Neural cell (in vitro differentiated cells): Measurements from ENCODE around the gene STUM. TPM values are rescaled to one million over a fixed set of nuclear protein-coding genes. Genes with fewer than 3 reads are reported as not detected.

Source experiments
- H2AFZ ChIP-seq: fragments of 200-600, 300-800 bp; sonication (generic), shearing (Covaris generic); 2 replicates; pipeline ENCODE4 v1.6.0; 2014; ENCODE audit warnings: low read depth, mild to moderate bottlenecking, antibody characterized with exemption, low read length, moderate library complexity
- H3F3A ChIP-seq: fragments of 200-600 bp; shearing (Covaris generic); 2 replicates; pipeline ENCODE4 v1.6.1; 2016; ENCODE audit warnings: mild to moderate bottlenecking, moderate library complexity, mixed read lengths, antibody characterized with exemption, low read length; ENCODE audit not compliant: insufficient read depth, poor library complexity, severe bottlenecking
- H3K27ac ChIP-seq: fragments of 200-600, 300-800 bp; sonication (generic), shearing (Covaris generic); 2 replicates; pipeline ENCODE4 v1.5.1; 2014; ENCODE audit warnings: mild to moderate bottlenecking, low read length, moderate library complexity
- H3K27me3 ChIP-seq: fragments of 300-800, 200-600 bp; sonication (generic), shearing (Covaris generic); 2 replicates; pipeline ENCODE4 v1.6.0; 2014; ENCODE audit warnings: mild to moderate bottlenecking, low read depth, low read length, moderate library complexity; ENCODE audit not compliant: insufficient read depth
- H3K36me3 ChIP-seq: fragments of 300-800, 200-600 bp; sonication (generic), shearing (Covaris generic); 2 replicates; pipeline ENCODE4 v1.5.1; 2014; ENCODE audit warnings: mild to moderate bottlenecking, antibody characterized with exemption, low read length, moderate library complexity; ENCODE audit not compliant: insufficient read depth
- H3K4me2 ChIP-seq: fragments of 300-800, 200-600 bp; sonication (generic), shearing (Covaris generic); 2 replicates; pipeline ENCODE4 v1.6.0; 2014; ENCODE audit warnings: mild to moderate bottlenecking, low read length
- H3K4me3 ChIP-seq: fragments of 300-800, 200-600 bp; sonication (generic), shearing (Covaris generic); 2 replicates; pipeline ENCODE4 v1.5.1; 2014; ENCODE audit warnings: mild to moderate bottlenecking, low read length, moderate library complexity
- H3K79me2 ChIP-seq: fragments of 200-600 bp; shearing (Covaris generic); replicated peaks from 2 replicates; pipeline ENCODE4 v1.6.0; 2014; ENCODE audit warnings: mild to moderate bottlenecking, low read length, moderate library complexity; ENCODE audit not compliant: insufficient read depth
- H3K9ac ChIP-seq: fragments of 300-800, 200-600 bp; sonication (generic), shearing (Covaris generic); 2 replicates; pipeline ENCODE4 v1.6.1; 2016; ENCODE audit warnings: mild to moderate bottlenecking, low read length, mixed read lengths
- H3K9me2 ChIP-seq: fragments of 200-600 bp; shearing (Covaris generic); 2 replicates; pipeline ENCODE4 v1.6.1; 2016; ENCODE audit warnings: mild to moderate bottlenecking, low read length, mixed read lengths; ENCODE audit not compliant: insufficient read depth
- H3K9me3 ChIP-seq: fragments of 200-600, 300-800 bp; sonication (generic), shearing (Covaris generic); 2 replicates; pipeline ENCODE4 v1.6.1; 2016; ENCODE audit warnings: mild to moderate bottlenecking, mixed run types, low read length, moderate library complexity, mixed read lengths
- H4K20me1 ChIP-seq: fragments of 200-600 bp; shearing (Covaris generic); 2 replicates; pipeline ENCODE4 v1.6.1; 2016; ENCODE audit warnings: mild to moderate bottlenecking, mixed run types; ENCODE audit not compliant: insufficient read depth
- EP300 ChIP-seq: fragments of 450-650 bp; conservative IDR thresholded peaks from 2 replicates; pipeline ENCODE4 v1.6.1; 2014; ENCODE audit warnings: antibody characterized with exemption, mild to moderate bottlenecking, moderate library complexity; ENCODE audit not compliant: poor library complexity, severe bottlenecking
- EZH2 ChIP-seq: fragments of 200-600, 300-800 bp; shearing (Covaris generic), sonication (generic); IDR thresholded peaks from 2 replicates; pipeline ENCODE4 v1.6.1; 2014; ENCODE audit warnings: antibody characterized with exemption, low read length, borderline replicate concordance, mild to moderate bottlenecking; ENCODE audit not compliant: insufficient read depth, poor library complexity, severe bottlenecking
- MXI1 ChIP-seq: fragments of 450-650 bp; conservative IDR thresholded peaks from 2 replicates; pipeline ENCODE4 v1.6.1; 2014; ENCODE audit warnings: antibody characterized with exemption, mild to moderate bottlenecking; ENCODE audit not compliant: poor library complexity, severe bottlenecking
- POLR2AphosphoS5 ChIP-seq: IDR thresholded peaks from 2 replicates; pipeline ENCODE4 v1.6.1; 2012
- RAD21 ChIP-seq: fragments of 450-650 bp; conservative IDR thresholded peaks from 2 replicates; pipeline ENCODE4 v1.6.1; 2014; ENCODE audit warnings: antibody characterized with exemption, mild to moderate bottlenecking, moderate library complexity
- SMC3 ChIP-seq: fragments of 450-650 bp; conservative IDR thresholded peaks from 2 replicates; pipeline ENCODE4 v1.6.1; 2014; ENCODE audit warnings: antibody characterized with exemption, mild to moderate bottlenecking, moderate library complexity; ENCODE audit not compliant: poor library complexity
- TAF1 ChIP-seq: IDR thresholded peaks from 2 replicates; pipeline ENCODE4 v1.6.1; 2012; ENCODE audit warnings: low read depth
- polyA plus RNA-seq: library from polyadenylated mRNA; depleted of rRNA; stranded (reverse); fragments of >200 nt; gene quantifications from 2 replicates; pipeline ENCODE4 v1.2.3, GENCODE V29; 2014
- TF ChIP-seq, protein P1 (sequence below): IDR thresholded peaks from 2 replicates; pipeline ENCODE4 v1.6.1; 2012; ENCODE audit warnings: borderline replicate concordance
- TF ChIP-seq, protein P2 (sequence below): fragments of 450-650 bp; IDR thresholded peaks from 2 replicates; pipeline ENCODE4 v1.5.1; 2014; ENCODE audit warnings: antibody characterized with exemption, mild to moderate bottlenecking, moderate library complexity; ENCODE audit not compliant: poor library complexity, severe bottlenecking

The STUM gene
- polyA plus RNA-seq, 1 donor from 2014 or later: 0.52 TPM

DNA sequence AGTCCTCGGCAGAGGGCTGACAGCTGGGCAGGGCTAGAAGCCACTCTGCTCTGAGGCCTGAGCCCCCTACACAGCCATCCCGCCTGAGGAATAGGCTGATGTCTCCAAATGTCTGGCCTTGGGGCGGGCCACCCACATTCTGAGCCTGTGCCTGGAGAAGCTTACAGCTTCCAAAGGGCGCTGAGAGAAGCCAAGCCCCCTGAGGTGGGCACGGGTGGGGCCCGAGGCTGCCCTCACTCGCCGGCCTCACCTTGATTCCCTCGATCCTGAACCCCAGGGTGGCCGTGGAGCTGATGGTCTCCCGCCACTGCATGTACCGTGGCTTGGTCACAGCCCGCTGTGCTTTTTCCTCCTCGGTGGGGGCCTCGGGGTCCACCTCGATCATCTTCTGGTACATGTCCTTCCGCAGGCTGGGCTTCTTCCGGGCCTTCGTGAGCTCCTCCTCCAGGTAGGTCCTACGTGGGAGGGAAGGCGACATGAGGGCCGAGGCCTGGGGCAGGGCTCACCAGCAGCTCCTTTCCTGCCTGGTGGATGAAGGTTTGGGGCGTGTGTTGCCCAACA, 93.2 kb downstream of the STUM start (continued):
- TF ChIP-seq, protein P1, sequence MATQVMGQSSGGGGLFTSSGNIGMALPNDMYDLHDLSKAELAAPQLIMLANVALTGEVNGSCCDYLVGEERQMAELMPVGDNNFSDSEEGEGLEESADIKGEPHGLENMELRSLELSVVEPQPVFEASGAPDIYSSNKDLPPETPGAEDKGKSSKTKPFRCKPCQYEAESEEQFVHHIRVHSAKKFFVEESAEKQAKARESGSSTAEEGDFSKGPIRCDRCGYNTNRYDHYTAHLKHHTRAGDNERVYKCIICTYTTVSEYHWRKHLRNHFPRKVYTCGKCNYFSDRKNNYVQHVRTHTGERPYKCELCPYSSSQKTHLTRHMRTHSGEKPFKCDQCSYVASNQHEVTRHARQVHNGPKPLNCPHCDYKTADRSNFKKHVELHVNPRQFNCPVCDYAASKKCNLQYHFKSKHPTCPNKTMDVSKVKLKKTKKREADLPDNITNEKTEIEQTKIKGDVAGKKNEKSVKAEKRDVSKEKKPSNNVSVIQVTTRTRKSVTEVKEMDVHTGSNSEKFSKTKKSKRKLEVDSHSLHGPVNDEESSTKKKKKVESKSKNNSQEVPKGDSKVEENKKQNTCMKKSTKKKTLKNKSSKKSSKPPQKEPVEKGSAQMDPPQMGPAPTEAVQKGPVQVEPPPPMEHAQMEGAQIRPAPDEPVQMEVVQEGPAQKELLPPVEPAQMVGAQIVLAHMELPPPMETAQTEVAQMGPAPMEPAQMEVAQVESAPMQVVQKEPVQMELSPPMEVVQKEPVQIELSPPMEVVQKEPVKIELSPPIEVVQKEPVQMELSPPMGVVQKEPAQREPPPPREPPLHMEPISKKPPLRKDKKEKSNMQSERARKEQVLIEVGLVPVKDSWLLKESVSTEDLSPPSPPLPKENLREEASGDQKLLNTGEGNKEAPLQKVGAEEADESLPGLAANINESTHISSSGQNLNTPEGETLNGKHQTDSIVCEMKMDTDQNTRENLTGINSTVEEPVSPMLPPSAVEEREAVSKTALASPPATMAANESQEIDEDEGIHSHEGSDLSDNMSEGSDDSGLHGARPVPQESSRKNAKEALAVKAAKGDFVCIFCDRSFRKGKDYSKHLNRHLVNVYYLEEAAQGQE: no peak
- no peak for TF ChIP-seq POLR2AphosphoS5

DNA sequence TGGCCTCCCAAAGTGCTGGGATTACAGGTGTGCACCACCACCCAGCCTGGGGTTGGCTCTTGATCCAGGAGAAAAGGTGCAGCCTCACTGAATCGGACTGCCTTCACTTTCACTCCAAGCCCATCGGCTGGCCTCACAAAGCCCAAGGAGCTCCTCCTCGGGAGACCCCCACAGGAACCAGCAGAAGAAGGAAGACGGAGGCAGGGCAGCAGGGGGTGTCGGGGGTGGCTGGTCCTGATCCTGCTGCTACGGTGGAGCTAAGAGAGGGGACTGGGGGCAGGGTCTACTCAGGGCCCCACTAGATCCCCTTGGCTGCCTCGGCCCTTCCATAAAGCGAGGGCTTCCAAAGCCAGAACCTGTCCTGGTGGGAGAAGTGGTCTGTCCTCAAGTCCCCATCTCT, 93.9 kb downstream of the STUM start:
- Histone ChIP-seq H3K4me3 (no peak overlapping the region), H3K36me3 (no peaks in the 10 kb centered on the region), H3K27ac (no peak overlapping the region), H3K27me3 (no peaks in the 10 kb centered on the region), H2AFZ (no peak overlapping the region), H3K79me2 (no peaks in the 10 kb centered on the region), H3K9me2 (no peaks in the 10 kb centered on the region), H4K20me1 (no peaks in the 10 kb centered on the region), H3K4me2 (no peak overlapping the region), H3F3A (no peaks in the 10 kb centered on the region), H3K9ac (no peak overlapping the region), H3K9me3 (no peaks in the 10 kb centered on the region)
- TF ChIP-seq RAD21 (no peak), POLR2AphosphoS5 (no peak), SMC3 (no peak), EZH2 (no peak), MXI1 (no peak), TAF1 (no peak), EP300 (no peak)
- TF ChIP-seq, protein P2, sequence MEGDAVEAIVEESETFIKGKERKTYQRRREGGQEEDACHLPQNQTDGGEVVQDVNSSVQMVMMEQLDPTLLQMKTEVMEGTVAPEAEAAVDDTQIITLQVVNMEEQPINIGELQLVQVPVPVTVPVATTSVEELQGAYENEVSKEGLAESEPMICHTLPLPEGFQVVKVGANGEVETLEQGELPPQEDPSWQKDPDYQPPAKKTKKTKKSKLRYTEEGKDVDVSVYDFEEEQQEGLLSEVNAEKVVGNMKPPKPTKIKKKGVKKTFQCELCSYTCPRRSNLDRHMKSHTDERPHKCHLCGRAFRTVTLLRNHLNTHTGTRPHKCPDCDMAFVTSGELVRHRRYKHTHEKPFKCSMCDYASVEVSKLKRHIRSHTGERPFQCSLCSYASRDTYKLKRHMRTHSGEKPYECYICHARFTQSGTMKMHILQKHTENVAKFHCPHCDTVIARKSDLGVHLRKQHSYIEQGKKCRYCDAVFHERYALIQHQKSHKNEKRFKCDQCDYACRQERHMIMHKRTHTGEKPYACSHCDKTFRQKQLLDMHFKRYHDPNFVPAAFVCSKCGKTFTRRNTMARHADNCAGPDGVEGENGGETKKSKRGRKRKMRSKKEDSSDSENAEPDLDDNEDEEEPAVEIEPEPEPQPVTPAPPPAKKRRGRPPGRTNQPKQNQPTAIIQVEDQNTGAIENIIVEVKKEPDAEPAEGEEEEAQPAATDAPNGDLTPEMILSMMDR: no peak
- TF ChIP-seq, protein P1: no peak
